ENCODE results near the gene SMOC2.
"Not testable (repeated sequence)": the region's sequence is repeated elsewhere in the genome, so short reads cannot be mapped to it uniquely, and the experiment has no call there.

SMOC2 gene

DNA sequence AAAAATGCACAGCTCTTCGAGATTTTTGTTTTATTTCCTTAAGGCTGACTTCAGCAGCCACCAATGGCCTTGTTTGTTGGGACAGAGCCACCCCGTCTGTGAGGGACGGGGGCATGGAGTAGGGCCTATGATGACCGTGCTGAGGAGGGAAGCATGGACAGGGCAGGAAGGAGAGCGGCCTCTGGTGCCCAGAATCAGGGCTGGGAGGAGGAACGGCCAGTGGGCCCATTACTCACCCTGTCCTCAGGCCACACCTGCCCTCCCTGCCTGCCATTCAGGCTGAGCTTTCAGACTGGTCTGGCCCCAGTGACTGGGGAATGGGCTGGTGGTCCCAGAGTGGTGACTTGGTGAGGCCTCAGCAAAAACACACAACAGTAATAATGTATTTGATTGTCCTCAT is 104.4 kb downstream of the SMOC2 start:
- no peak for DNase-seq

DNA sequence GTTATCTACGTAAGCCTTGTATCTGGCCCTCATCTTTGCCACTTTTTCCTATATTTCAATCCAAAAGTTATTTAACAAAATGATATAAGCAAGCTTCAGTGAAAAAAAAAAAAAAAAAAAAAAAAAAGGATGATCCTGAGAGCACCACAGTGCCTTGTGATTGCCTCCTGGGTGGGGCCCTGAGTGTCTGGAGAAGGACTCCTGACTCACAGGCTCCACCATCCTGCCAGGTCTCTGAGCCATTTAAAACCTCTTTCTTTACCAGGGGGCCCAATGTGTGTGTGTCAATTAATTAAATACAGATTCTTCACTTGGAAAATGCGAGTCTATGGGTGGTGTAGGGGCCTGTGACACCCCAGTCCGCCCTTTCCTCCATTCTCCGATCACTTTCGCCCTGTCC is 105.2 kb downstream of the SMOC2 start:
- peak; percentile 44 for DNase-seq

DNA sequence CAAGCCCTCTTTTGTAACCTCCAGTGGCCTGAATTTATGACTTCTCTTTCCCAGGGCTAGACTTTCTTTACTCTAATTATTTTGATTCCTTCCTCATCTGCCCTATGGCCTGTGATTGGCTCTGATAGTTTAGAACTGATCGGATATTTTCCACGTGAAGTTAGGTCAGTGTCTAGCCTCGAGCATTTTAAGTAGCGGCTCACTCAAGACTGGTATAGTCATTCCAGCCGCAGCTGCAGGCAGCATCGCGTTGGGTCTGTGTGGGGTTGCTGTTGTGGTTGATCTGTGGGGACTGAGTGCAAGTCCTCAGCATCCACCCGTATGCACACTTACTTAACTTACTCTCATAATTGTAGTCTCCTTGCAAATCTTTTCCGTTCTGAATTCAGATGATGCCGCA is 105.7 kb downstream of the SMOC2 start:
- DNase-seq: no peak

DNA sequence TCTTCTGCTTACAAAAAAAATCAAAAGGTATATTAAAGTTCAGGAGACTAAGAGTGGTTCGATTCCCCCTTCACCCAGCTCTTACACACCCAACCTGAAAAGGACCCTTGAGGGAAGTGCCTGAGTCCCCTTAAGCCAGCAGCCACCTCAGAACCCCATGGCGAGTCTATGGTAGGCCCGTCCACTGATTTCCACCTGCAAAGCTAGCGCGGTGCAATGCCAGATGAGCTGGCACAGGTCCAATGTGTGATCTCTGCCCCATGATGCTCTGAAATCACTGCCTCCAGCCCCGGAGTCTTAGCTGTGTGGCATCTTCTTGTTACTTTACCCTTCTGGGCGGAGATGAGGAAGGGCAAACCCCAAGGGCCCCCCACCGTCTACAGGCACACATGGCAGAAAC is 109.3 kb downstream of the SMOC2 start:
- DNase-seq: no peak

DNA sequence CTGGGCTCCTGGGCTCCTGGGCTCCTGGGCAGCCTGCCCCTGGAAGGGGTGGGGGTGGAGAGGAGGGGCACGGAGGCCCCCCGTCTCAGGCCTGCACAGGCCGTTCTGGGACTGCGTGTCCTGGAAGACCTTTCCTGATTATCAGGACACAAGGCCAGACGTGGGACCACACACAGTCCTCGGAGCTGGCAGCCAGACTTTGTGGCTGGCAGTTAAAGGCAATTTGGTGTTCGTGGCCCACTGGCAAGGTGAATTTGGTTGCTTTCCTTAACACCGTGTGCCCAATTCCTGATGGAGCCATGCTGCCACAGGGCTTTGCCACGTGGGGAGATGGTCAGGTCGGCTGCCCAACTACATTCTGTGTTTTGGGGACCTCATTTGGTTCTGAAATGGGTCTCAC is 113.5 kb downstream of the SMOC2 start:
- DNase-seq: no peak

DNA sequence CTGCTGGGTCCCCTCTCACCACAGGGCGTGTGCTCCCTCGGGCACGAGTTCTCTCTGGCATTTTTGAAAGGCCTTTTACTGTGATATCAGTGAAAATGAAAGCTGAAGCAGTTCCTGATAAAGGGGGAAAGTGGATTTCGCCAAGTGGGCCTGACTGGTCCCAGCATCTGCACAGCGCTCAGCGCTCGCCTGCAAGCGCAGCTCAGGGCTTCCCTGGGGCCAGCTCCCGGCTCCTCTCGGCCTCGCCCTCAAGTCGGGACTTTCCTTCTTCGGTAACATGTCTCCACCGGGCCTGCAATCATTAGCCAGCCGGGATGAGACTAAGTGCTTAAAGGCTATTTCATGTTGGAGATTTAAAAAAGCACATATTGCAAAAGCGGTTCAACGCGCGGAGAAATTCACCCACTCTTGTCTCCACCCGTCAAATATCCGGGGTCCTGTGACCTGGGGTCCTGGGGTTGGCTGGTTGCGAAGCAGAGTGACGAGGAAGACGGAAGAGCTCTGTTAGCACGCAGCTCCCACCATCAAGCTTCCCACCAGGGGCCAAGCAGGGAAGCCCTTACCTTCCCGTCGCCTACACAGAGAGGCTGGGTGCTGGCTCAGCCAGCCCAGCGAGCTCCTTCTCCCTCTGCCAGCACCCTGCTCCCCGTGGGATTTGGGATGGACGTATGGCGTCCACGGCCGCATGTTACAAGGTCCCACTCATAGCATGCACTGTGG is 114.1 kb downstream of the SMOC2 start:
- DNase-seq: no peak

DNA sequence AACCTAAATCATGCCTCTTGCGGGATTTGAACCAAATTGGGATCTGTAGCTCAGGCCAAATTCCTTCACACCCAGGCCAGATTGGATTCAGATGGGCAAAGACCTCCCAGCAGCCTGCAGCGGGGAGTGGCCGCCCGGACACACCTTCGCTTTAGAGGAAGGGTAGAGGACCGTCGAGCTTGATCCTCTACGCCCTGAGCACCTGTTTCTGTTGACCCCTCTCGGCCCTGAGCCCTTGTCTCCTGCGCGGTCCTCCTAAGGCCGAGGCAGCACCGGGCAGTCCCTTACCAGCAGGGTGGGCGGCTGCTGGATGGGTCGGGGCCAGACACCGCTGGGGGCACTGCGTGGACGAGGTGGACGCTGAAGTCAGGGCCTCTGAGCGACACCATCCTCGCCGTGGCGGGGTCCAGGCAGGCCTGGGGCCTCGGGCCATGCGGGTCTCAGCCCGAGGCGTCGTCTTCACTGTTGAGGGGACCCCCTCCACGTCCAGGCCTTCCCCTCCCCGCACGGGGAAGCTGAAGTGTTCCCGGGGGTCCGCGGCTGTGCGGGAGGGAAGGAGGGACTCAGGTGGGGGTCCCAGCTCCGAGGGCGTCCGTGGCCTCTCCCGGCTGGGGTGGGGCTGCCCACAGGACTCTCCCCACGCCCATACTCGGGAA is 114.8 kb downstream of the SMOC2 start:
- DNase-seq: no peak

DNA sequence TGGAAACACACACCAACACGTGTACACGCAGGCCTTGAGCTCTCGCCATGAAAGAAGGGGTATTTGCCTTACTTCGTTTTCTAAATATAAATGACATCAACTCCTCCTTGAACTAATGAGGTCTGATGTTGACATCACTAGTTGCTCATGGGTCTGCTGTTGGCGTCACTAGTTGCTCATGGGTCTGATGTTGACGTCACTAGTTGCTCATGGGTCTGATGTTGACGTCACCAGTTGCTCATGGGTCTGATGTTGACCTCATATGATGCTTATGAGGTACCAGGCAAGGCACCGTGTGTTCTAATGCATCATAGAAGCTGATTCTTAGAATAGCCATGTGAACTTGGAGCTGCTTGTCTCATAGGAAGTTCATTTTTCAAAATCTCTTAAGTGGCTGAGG is 116.5 kb downstream of the SMOC2 start:
- no peak for DNase-seq

DNA sequence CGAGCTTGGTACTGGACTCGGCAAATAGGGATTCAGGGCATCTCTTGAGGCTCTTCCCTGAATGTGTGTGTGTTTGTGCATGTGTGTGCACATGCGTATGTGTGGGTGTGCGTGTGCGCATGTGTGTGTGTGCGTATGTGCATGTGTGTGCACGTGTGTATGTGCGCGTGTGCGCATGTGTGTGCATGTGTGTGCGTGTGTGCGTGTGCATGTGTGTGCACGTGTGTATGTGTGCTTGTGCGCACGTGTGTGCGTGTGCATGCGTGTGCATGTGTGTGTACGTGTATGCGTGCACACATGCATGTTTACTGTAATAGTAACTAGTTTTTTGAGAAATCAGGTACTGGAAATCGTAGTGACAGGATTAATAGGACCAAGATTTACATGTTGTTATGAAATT is 117.7 kb downstream of the SMOC2 start:
- no peak for DNase-seq

DNA sequence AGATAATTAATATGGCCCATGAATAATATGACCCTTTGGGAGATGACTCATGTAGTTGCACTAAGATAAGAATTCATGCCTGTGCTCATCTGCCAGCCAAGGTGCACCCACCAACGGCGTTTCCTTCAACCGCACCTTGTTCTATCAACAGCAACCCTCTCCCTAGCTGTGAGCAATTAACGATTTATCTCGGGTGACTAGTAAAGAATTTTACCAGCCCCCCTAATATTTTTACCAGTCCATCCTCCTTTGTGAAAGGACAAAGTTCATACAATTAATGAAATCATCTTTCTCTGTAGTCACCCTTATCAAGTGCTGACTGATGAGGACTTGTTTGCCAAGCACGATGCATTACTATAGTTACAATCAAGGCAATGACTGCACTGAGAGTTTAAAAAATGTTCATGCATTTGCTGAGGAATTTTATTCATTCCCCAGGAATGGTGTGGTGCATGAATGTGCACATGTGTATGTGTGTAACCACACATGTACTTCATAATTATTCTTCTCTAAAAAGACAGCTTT is 118.7 kb downstream of the SMOC2 start:
- peak; percentile 19 for DNase-seq

DNA sequence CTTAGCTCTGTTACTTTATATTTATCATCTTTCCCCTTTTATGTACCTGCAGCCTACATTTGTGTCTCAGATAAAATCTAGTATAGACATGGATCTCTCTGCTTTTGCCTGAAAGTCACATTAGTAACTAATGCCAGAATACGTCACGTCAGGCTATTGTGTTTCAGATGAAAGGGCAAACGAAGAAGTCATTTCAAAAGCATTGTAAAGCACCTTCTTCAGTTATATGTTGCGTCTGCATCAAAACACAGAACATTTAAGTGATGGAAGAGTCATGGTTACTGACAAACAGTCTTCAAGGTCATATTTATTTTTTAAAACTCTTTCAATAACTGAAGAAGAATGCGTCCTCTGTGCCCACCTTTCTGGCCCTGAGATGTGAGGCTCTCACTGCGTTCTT is 119.1 kb downstream of the SMOC2 start:
- DNase-seq: no peak

DNA sequence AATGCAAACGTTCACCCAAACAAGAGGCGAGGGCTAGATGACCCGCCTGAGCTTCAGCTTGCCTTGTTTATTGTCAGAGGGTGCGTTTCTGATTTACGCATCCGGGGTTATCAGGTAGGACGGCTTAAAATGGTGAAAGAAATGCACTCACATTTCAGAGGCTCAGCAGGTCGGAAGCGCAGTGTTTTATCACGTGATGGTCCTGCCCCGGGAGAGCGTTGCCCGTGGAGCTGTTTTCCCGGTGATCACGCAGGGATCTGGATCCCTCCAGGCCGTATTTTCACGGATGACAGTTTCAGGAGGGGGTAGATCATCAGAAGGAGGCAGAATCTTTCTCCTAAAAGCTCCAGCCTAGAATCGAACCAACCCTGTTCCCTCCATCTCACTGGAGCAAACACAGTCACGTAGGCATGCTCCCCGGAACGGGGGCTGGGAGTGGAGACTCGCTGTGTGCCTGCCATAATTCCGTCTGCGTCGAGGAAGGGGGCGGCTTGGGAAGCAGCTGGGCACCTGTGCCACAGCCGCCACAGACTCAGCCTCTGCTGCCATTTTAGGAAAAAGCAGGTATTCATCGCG is 121.7 kb downstream of the SMOC2 start:
- DNase-seq: no peak

DNA sequence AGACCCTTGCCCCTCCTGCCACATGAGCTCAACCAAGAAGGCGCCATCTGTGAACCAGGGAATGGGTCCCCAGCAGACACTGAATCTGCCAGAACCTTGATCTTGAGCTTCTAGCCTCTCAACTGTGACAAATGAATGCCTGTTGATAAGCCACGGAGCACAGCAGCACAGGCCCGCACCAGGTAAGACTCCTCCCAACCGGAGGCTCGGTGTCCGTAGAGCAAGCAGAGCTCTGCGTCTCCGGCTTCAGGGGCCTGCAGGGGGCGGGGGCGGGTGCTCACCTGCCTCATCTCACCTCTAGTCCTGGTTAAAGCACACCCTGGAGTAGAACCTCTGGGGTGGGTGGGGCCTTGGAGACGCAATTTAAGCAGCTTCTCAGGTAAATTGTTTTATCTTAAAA is 122.7 kb downstream of the SMOC2 start:
- no peak for DNase-seq

DNA sequence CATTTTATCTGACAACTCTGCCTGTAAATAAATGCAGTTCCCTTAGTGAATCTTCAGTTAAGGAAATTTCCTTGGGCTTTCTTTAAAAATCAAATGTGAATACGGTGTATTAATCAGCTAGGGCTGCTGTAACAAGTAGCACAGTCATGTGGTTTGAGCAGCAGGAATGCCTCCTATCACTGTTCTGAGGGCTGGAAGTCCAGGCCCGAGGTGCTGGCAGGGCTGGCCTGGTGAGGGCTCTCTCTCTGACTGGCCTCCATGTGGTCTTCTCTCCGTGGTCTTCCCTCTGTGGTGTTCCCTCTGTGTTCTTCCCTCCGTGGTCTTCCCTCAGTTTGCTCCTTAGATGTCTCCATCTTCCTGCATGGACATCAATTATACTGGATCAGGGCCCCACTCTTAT is 124.1 kb downstream of the SMOC2 start:
- no peak for DNase-seq

DNA sequence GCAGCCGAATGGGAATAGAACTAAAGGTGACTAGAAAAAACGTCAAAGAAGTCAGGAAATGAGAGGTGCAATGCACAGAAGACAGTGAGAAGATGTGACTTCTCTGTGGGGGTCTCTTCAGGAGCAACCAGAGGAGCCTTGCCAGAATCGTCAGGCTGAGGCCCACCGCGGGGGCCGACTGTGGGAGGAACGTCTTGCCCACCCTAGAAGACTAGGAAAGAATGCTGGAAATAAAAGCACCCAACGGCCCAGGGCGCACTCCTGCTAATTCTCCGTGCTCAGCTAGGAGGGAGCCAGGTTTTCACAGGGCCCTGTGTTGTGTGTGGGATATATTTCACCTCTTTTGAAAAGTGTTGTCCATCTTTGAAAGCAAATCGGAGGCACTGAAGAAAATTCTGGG is 129.2 kb downstream of the SMOC2 start:
- no peak for DNase-seq

DNA sequence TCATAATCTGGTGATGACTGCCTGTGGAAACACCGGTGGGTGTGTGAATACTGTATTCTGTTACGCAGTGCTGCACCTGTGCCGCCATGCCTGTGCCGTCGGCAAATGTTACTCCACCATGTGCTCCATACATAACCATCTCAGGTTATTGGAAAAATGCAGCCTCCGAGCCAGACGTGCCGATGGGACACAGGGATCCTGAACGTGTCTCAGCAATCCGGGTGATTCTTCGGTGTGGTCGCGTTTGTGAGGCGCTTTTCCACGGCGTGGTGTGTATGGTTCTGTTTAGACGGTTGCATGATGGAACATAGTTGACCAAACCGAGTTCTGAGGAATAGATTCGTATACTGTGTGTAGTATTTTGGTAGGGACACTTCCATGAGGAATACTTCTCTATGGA is 130.3 kb downstream of the SMOC2 start:
- no peak for DNase-seq

DNA sequence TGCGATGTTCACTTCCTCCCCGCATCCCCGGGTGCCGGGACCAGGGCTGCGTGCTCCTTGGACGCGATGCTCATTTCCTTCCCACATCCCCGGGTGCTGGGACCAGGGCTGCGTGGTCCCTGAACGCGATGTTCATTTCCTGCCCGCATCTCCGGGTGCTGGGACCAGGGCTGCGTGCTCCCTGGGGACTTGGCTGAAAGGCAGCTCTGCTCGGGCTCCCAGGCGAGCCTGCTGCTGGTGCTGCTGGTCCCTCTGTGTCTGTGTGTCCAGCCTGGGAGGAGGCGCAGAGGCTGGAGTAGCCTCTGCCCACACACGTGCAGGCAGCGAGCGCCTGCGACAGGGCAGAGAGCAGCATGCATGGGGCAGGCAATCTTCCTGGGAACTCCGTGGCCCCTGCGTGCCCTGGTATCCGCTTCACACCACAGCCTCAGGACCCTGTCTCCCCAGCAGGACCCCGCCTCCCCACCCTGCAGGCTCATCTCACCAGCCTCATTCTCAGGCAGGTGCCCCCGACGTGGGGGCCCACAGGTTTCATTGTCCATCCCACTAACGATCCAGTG is 132.4 kb downstream of the SMOC2 start:
- DNase-seq: not testable (repeated sequence)

DNA sequence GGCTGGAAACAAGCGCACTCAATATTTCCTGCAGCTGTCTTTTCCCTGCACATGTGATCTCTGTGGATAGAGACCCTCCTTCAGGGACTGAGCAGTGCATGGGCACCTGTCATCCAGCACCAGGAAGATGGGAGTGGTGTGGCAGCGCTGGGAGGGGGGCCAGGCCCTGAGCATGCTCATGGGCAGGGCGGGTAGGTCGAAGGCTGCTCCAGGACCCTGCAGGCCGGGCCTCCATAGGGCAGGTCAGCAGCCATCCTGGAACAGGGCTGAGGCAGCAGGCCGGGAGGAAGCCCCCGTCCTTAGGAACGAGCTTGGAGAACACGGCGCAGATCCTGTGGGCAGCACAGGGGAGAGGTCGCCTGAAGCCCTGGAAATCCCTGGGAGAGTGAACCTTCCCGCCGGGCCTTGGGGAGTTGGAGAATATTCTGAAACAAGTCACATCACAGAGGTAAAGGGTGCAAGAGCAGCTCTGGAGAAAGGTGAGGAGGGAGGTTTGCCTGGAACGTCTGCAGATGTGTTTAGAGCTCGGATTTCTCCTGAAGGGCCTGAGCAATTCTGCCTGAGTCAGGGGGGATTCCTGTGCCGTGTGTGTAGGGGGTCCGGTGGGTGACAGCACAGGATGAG is 133.2 kb downstream of the SMOC2 start:
- no peak for DNase-seq

DNA sequence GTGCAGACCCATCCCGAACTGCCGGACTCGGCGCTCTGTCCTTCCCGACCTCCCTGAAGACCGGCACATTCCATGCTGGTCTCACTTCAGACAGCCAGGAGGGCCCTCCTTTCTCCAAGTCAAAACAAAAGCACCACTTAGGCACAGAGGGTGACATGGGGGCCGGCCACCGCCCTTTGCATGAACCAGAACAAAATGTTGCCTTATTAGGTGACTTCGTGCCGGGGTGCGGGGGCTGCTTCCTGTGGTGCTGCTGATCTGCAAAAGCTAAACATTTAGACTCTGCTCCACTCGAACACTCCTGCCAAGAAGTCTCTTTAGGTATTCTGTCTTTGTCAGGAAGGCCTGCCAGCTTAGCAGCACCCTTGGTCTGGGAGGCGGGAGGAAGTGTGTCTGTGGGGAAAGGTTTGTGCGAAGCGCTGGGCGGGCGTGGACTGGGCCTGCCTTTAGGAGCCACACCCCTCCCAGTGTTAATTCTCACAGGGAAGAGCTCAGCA is 133.8 kb downstream of the SMOC2 start:
- DNase-seq: peak; percentile 1

DNA sequence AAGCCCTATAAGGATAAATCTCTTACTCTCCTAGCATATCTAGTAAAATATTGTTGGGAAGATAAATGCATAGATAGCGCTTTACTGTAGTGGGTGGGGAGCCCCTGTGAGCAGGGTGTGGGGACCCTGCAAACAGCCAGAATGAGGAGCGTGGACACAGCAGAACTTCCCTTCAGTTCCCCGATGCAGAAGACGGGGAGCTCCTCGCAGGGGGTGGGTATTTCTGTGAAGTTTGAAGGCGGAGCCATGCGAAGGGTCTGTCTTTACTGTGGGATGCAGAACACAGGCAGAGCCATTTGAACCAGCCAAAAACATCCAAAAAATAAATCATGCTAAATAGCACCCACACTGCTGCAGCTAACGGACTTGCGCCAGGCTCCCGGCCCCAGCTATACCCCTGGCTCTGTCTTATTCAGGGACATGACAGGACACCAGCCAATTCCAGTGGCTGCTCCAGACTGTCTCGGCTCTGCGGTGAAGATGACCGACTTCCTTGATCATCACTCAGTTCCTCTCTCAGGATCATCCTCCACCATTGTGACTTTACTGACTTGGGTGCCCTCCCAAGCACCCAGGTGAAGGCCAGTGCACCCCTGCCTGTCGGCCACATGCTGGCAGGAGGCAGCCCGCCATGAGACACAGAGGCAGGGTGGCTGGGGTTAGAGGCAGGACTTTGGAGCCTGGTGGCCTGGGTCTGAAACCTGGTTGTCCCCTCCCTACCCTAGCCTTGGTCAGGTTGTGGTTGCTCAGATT is 134.5 kb downstream of the SMOC2 start:
- DNase-seq: no peak

DNA sequence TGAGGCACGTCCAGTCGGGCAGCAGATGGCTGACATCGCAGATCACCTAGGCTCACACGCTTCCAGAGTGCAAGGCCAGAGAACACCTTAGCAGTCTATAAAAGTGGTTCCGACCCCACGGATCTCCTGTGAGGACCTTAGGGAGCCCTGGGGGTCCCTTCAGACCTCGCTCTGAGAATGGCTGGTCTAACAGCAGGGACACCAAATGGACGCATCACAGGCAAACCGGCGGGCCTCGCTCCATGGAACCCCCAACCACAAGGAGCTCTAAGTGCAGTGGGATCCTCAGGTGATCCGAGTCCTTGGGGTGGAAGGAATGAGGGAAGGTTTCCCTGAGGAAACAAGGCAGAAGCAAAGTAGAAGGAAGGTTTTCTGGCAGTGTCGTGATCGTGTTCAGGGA is 135.4 kb downstream of the SMOC2 start:
- no peak for DNase-seq

DNA sequence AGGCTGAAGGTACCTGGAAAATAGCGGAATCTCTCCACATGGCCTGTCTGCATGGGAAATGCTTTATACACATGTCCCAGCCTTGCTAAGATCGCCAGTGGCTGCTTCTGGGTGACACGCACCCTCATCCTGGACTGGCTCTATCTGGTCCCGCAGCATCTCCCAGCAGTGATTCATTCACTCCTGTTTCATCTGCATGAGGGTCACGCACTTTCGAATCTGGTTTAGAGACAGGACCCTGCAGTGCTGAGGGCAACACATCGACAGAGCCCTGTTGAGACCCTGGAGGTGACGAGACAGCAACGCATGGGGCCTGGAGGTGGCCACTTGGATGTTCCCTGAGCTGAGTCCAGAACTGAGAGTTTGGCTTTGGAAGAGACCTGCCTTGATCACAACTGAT is 136.5 kb downstream of the SMOC2 start:
- no peak for DNase-seq
